Naive thymus-derived CD4-positive, alpha-beta T cell (primary cell): ENCODE data around the gene DOK4. TPM values are rescaled to one million over a fixed set of nuclear protein-coding genes. Genes with fewer than 3 reads are reported as not detected.

ENCODE experiments used
- ATAC-seq: fragments of 150-1000 bp; cut with Tn5 transposase; 2 replicates; pipeline ENCODE4 v1.10.0; 2021; ENCODE audit warnings: mild to moderate bottlenecking, moderate library complexity
- CTCF ChIA-PET: fragments of 350-600 bp; sonication (Branson Sonifier 250); formaldehyde crosslinking; loops from one replicate; lab custom pipeline; 2021; ENCODE audit warnings: antibody characterized with exemption; lab: Charles Lee
- POLR2A ChIA-PET: fragments of 350-600 bp; sonication (Branson Sonifier 250); formaldehyde crosslinking; loops from one replicate; lab custom pipeline; 2021; ENCODE audit warnings: antibody characterized with exemption, inconsistent platforms; lab: Charles Lee
- DNase-seq, 9 donors: peaks; one replicate each; pipeline versions ENCODE4 v3.0.0 to v3.0.0-alpha.2; 2020 to 2022; ENCODE audit warnings: mixed read lengths in 1 of 9
- H3K27ac ChIP-seq: one replicate; pipeline ENCODE4 v1.7.0; 2013; ENCODE audit warnings: mild to moderate bottlenecking, low read depth, low read length, moderate library complexity
- H3K27me3 ChIP-seq, 2 donors: one replicate each; pipeline ENCODE4 v1.7.0; 2013; ENCODE audit warnings: low read length in 2 of 2, mild to moderate bottlenecking in 2 of 2, moderate library complexity in 2 of 2; ENCODE audit not compliant: control insufficient read depth in 2 of 2, insufficient read depth in 2 of 2
- H3K36me3 ChIP-seq, 3 experiments: 1 replicate in 2 of 3; 2 replicates in 1 of 3; pipeline ENCODE4 v1.7.0; 2013; ENCODE audit warnings: low read length in 3 of 3, mild to moderate bottlenecking in 3 of 3, moderate library complexity in 1 of 3; ENCODE audit not compliant: insufficient read depth in 3 of 3, control insufficient read depth in 2 of 3
- H3K4me1 ChIP-seq, 2 donors: one replicate each; pipeline ENCODE4 v1.7.0; 2013; ENCODE audit warnings: low read length in 2 of 2, mild to moderate bottlenecking in 2 of 2, moderate library complexity in 1 of 2; ENCODE audit not compliant: control insufficient read depth in 2 of 2, insufficient read depth in 2 of 2
- H3K4me3 ChIP-seq: 2 replicates; pipeline ENCODE4 v1.7.0; 2013; ENCODE audit warnings: mild to moderate bottlenecking, low read length
- H3K9me3 ChIP-seq, 3 experiments: 1 replicate in 2 of 3; 2 replicates in 1 of 3; pipeline ENCODE4 v1.7.0; 2013; ENCODE audit warnings: low read length in 3 of 3; ENCODE audit not compliant: control insufficient read depth in 2 of 3
- H3K27ac Mint-ChIP-seq, 9 donors: one replicate each; pipeline ENCODE4 v1.8.0; 2020 to 2022; ENCODE audit warnings: mixed read lengths in 9 of 9, mild to moderate bottlenecking in 8 of 9, moderate library complexity in 5 of 9, inconsistent platforms in 2 of 9
- H3K27me3 Mint-ChIP-seq, 5 donors: one replicate each; pipeline ENCODE4 v1.8.0; 2021 to 2022; ENCODE audit warnings: mixed read lengths in 5 of 5, mild to moderate bottlenecking in 1 of 5
- H3K36me3 Mint-ChIP-seq, 5 donors: one replicate each; pipeline ENCODE4 v1.8.0; 2020 to 2022; ENCODE audit warnings: mixed read lengths in 5 of 5, mild to moderate bottlenecking in 3 of 5, inconsistent platforms in 1 of 5
- H3K4me1 Mint-ChIP-seq, 7 donors: one replicate each; pipeline ENCODE4 v1.8.0; 2020 to 2022; ENCODE audit warnings: mixed read lengths in 7 of 7, mild to moderate bottlenecking in 3 of 7, inconsistent platforms in 1 of 7
- H3K4me3 Mint-ChIP-seq, 10 donors: one replicate each; pipeline ENCODE4 v1.8.0; 2020 to 2022; ENCODE audit warnings: mild to moderate bottlenecking in 10 of 10, mixed read lengths in 10 of 10, moderate library complexity in 6 of 10, inconsistent platforms in 2 of 10
- H3K9me3 Mint-ChIP-seq, 11 donors: one replicate each; pipeline ENCODE4 v1.8.0; 2020 to 2022; ENCODE audit warnings: mixed read lengths in 11 of 11, mild to moderate bottlenecking in 4 of 11, inconsistent platforms in 1 of 11, moderate library complexity in 1 of 11
- intact Hi-C, 2 donors: fragments of 100-400 bp; cut with micrococcal nuclease; formaldehyde crosslinking; loops; one replicate each; pipeline ENCODE4 v1.15.1; 2023
- polyA plus RNA-seq, 2 donors: library from polyadenylated mRNA; unstranded; fragments of 300-500 nt; fragmentation: Illumina TruSeq; gene quantifications; one replicate each; pipeline ENCODE4 v1.2.3, GENCODE V29; 2021
- total RNA-seq, 6 experiments: library from RNA in 5 of 6; stranded (reverse) in 5 of 6; gene quantifications; 1 replicate in 5 of 6; 2 replicates in 1 of 6; pipeline ENCODE4 v1.2.3 and lab custom pipeline; 2021 to 2026

DOK4 gene
- total and polyA plus RNA-seq, 7 experiments from 2014 or later: 1.6 to 4.6 (median 2.9) TPM

- POLR2A ChIA-PET: interaction anchor here (0.5 to 1.5 kb wide), 3 partner anchors 12 to 70 kb away, joined by 3 to 5 read pairs (median 3); partner anchors contain the start of genes CIAPIN1 and COQ9
- intact Hi-C loops: loop anchor here (2.0 to 5.0 kb wide), 2 partner anchors 19 to 55 kb away; partner anchors contain the start of genes CCDC102A (in 1 of the 2) and POLR2C (in 1 of the 2)
Measured at GRCh38 chr16:57517397-57518367, 31.4 kb upstream of the DOK4 start.

GRCh38 chr16:57516773-57517172 is 30.5 kb upstream of the DOK4 start:
- ChIA-PET POLR2A (interaction anchor here (1.5 kb wide), 1 partner anchor 21 kb away, joined by 3 read pairs; no protein-coding TSS in a partner anchor), CTCF (interaction anchor here (0.7 to 1.1 kb wide), 4 partner anchors 11 to 216 kb away, joined by 3 read pairs; no protein-coding TSS in a partner anchor)
- no peaks in the 10 kb centered on the region for H3K27me3 Mint-ChIP-seq

More at GRCh38 chr16:57517397-57518367, 31.4 kb upstream of the DOK4 start:
- Histone ChIP-seq H3K36me3 (peaks cover 0 to 28% (median 0%) of the 10 kb centered on the region in 3 experiments), H3K4me3 (no peak overlapping the region), H3K9me3 (no peaks in the 10 kb centered on the region), H3K4me1 (peaks cover 7 to 8% of the 10 kb centered on the region in 2 donors), H3K27me3 (no peaks in the 10 kb centered on the region), H3K27ac (no peak overlapping the region)
- CTCF ChIA-PET: interaction anchor here (0.7 to 2.8 kb wide), 8 partner anchors 10 to 217 kb away, joined by 3 to 12 read pairs (median 3); partner anchors contain the start of gene DOK4
- Mint-ChIP-seq H3K27me3 (no peaks in the 10 kb centered on the region), H3K27ac (no peak overlapping the region), H3K9me3 (no peaks in the 10 kb centered on the region), H3K4me3 (no peak overlapping the region), H3K36me3 (peaks cover 0 to 28% (median 0%) of the 10 kb centered on the region in 5 donors), H3K4me1 (peaks cover 5 to 10% (median 6%) of the 10 kb centered on the region in 7 donors)
- ATAC-seq: no peak
- DNase-seq: no peak

GRCh38 chr16:57516176-57516725 is 30.0 kb upstream of the DOK4 start:
- Mint-ChIP-seq H3K27ac (no peak overlapping the region), H3K36me3 (peaks cover 0 to 28% (median 0%) of the 10 kb centered on the region in 5 donors)
- POLR2A ChIA-PET: no interaction called here

More at GRCh38 chr16:57516773-57517172, 30.5 kb upstream of the DOK4 start:
- Mint-ChIP-seq H3K4me3 (peak overlapping the region in 1 of 10 donors; percentile 58), H3K36me3 (peaks cover 0 to 28% (median 0%) of the 10 kb centered on the region in 5 donors), H3K4me1 (peaks cover 4 to 9% (median 5%) of the 10 kb centered on the region in 7 donors), H3K9me3 (no peaks in the 10 kb centered on the region), H3K27ac (no peak overlapping the region)
- no peak for ATAC-seq
- Histone ChIP-seq H3K27me3 (no peaks in the 10 kb centered on the region), H3K9me3 (no peaks in the 10 kb centered on the region), H3K36me3 (peaks cover 0 to 36% (median 0%) of the 10 kb centered on the region in 3 experiments), H3K4me3 (no peak overlapping the region), H3K4me1 (peaks cover 7 to 8% of the 10 kb centered on the region in 2 donors), H3K27ac (no peak overlapping the region)
- no peak for DNase-seq
- intact Hi-C loops: loop anchor here in 1 of 2 donors (5.0 kb wide), 1 partner anchor 54 kb away; the partner anchor contains the start of gene POLR2C

GRCh38 chr16:57514791-57515600 is 28.7 kb upstream of the DOK4 start:
- Mint-ChIP-seq H3K4me3 (no peak overlapping the region), H3K36me3 (peaks cover 0 to 28% (median 0%) of the 10 kb centered on the region in 5 donors), H3K27ac (no peak overlapping the region), H3K4me1 (peaks cover under 1 to 4% (median under 1%) of the 10 kb centered on the region in 7 donors), H3K27me3 (no peaks in the 10 kb centered on the region), H3K9me3 (no peaks in the 10 kb centered on the region)
- POLR2A ChIA-PET: no interaction called here
- no peaks in the 10 kb centered on the region for H3K9me3 ChIP-seq
- DNase-seq (no peak), ATAC-seq (no peak)
- H3K27ac ChIP-seq: no peak overlapping the region
- CTCF ChIA-PET: no interaction called here
- peaks cover 0 to 36% (median 0%) of the 10 kb centered on the region in 3 experiments for H3K36me3 ChIP-seq
- peaks cover 6 to 7% of the 10 kb centered on the region in 2 donors for H3K4me1 ChIP-seq
- no peaks in the 10 kb centered on the region for H3K27me3 ChIP-seq
- intact Hi-C loops: loop anchor here in 1 of 2 donors (5.0 kb wide), 1 partner anchor 53 kb away; the partner anchor contains the start of gene POLR2C
- no peak overlapping the region for H3K4me3 ChIP-seq

More at GRCh38 chr16:57516176-57516725, 30.0 kb upstream of the DOK4 start:
- Mint-ChIP-seq H3K27me3 (no peaks in the 10 kb centered on the region), H3K4me3 (peak overlapping the region in 1 of 10 donors; percentile 32), H3K9me3 (no peaks in the 10 kb centered on the region), H3K4me1 (peaks cover 4 to 9% (median 5%) of the 10 kb centered on the region in 7 donors)
- Histone ChIP-seq H3K27ac (no peak overlapping the region), H3K27me3 (no peaks in the 10 kb centered on the region), H3K9me3 (no peaks in the 10 kb centered on the region), H3K4me1 (peaks cover 7 to 8% of the 10 kb centered on the region in 2 donors), H3K36me3 (peaks cover 0 to 36% (median 0%) of the 10 kb centered on the region in 3 experiments), H3K4me3 (no peak overlapping the region)
- DNase-seq: no peak
- intact Hi-C loops: loop anchor here in 1 of 2 donors (5.0 kb wide), 1 partner anchor 54 kb away; the partner anchor contains the start of gene POLR2C
- no peak for ATAC-seq
- CTCF ChIA-PET: interaction anchor here (0.7 to 1.1 kb wide), 3 partner anchors 11 to 215 kb away, joined by 3 read pairs; no protein-coding TSS in a partner anchor

GRCh38 chr16:57514371-57514770 is 28.1 kb upstream of the DOK4 start:
- ATAC-seq: no peak

More at GRCh38 chr16:57514371-57514770, 28.1 kb upstream of the DOK4 start:
- H3K36me3 ChIP-seq: peaks cover 0 to 36% (median 0%) of the 10 kb centered on the region in 3 experiments
- Mint-ChIP-seq H3K27ac (peak overlapping the region in 1 of 9 donors; percentile 42), H3K27me3 (no peaks in the 10 kb centered on the region), H3K36me3 (peaks cover 0 to 28% (median 0%) of the 10 kb centered on the region in 5 donors), H3K9me3 (no peaks in the 10 kb centered on the region), H3K4me1 (peaks cover 0 to 2% (median 0%) of the 10 kb centered on the region in 7 donors), H3K4me3 (no peak overlapping the region)
- CTCF ChIA-PET: interaction anchor here (0.9 kb wide), 1 partner anchor 84 kb away, joined by 5 read pairs; no protein-coding TSS in a partner anchor
- DNase-seq: no peak
- peaks cover 0 to under 1% of the 10 kb centered on the region in 2 donors for H3K4me1 ChIP-seq
- no peak overlapping the region for H3K27ac ChIP-seq
- no peaks in the 10 kb centered on the region for H3K27me3 ChIP-seq
- H3K9me3 ChIP-seq: no peaks in the 10 kb centered on the region
- POLR2A ChIA-PET: no interaction called here
- intact Hi-C loops: no loop called here
- no peak overlapping the region for H3K4me3 ChIP-seq
